NB4 (cell line): ENCODE data around the gene EIF4G3.

ENCODE experiments used
- DNase-seq: peaks from one replicate; pipeline ENCODE4 v3.0.0; 2010; ENCODE audit warnings: low read depth
- H3K4me3 ChIP-seq: one replicate; pipeline ENCODE4 v1.5.1; 2011; ENCODE audit warnings: mild to moderate bottlenecking, low read depth, low read length, moderate library complexity
- CTCF ChIP-seq: IDR thresholded peaks from one replicate; pipeline ENCODE4 v1.5.1; 2012; ENCODE audit warnings: low read depth, low read length
- MAX ChIP-seq: IDR thresholded peaks from 2 replicates; pipeline ENCODE4 v1.6.1; 2011; ENCODE audit warnings: low read depth, low read length
- MYC ChIP-seq: IDR thresholded peaks from 2 replicates; pipeline ENCODE4 v1.6.1; 2011; ENCODE audit warnings: low read depth, low read length
- POLR2A ChIP-seq: IDR thresholded peaks from 2 replicates; pipeline ENCODE4 v1.6.1; 2011; ENCODE audit warnings: mild to moderate bottlenecking; ENCODE audit not compliant: insufficient read length; ENCODE audit errors: extremely low read depth

The EIF4G3 gene

GRCh38 chr1:20885121-20885520 is 291.6 kb downstream of the EIF4G3 start:
- no peak for DNase-seq
- no peak overlapping the region for H3K4me3 ChIP-seq
- TF ChIP-seq MAX, result no peak
- TF ChIP-seq CTCF, result no peak
- TF ChIP-seq MYC, result no peak
- TF ChIP-seq POLR2A, result no peak

DNA sequence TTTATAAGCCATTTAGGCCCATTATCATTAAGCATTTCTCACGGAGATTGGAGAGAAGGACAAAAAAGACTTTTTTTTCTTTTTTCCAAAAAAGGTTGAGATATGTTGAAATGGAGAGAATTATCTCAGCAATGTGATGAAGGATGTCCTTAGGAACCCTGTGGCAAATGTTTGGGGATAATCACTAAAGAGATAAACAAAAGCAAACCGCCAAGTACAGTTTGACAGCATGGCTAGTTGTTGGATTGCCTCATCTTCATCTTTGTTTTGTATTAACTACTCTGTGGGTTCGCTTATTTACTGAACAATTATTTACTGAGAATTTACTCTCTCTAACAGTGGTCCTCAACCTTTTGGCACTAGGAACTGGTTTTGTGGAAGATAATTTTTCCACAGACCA is 292.2 kb downstream of the EIF4G3 start:
- H3K4me3 ChIP-seq, result no peak overlapping the region
- no peak for DNase-seq
- TF ChIP-seq MAX (no peak), POLR2A (no peak), MYC (no peak), CTCF (no peak)

DNA sequence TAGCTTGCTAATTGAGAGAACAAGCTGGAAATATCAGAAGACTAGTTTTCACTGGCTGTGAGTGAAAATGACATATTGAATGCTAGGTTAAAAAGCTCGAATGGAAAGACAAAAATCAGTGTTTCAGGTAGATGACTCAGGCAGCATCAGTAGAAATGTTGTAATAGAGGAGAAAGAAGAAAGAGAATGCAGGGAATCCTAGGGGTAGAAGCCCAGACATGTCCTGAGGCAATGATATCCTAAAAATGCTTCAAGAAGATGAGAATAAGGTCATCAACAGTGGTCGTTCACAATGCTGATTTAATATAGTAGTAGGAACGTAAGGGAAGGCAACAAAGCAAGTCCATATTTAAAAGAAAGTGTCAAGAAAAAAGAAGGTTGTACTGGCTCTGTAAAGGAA is 292.9 kb downstream of the EIF4G3 start:
- no peak overlapping the region for H3K4me3 ChIP-seq
- DNase-seq, result no peak
- no peak for TF ChIP-seq POLR2A
- TF ChIP-seq MYC, result no peak
- TF ChIP-seq MAX, result no peak
- no peak for TF ChIP-seq CTCF

DNA sequence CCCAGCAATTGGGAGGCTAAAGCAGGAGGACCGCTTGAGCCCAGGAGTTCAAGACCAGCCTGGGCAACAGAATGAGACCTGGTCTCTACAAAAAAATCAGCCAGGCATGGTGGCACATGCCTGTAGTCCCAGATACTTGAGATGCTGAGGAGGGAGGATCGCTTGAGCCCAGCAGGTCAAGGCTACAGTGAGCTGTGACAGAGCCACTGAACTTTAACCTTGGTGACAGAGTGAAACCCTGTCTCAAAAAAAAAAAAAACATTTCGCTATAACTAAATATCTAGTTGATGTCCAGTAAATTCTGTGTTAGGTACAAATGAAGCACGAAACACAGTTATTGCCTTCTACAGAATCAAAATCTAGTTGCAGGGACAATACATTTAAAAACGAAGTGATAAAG is 293.9 kb downstream of the EIF4G3 start:
- no peak for DNase-seq
- H3K4me3 ChIP-seq, result no peak overlapping the region
- TF ChIP-seq POLR2A (no peak), MAX (no peak), MYC (no peak), CTCF (no peak)

GRCh38 chr1:20878799-20879198 is 297.9 kb downstream of the EIF4G3 start:
- no peak for TF ChIP-seq MYC
- no peak for TF ChIP-seq CTCF
- TF ChIP-seq POLR2A, result no peak
- no peak for TF ChIP-seq MAX
- no peak for DNase-seq
- H3K4me3 ChIP-seq, result no peak overlapping the region
